Measurements from ENCODE around the gene TMEM40. TPM values are rescaled to one million over a fixed set of nuclear protein-coding genes. Genes with fewer than 3 reads are reported as not detected.

The TMEM40 gene
- total RNA-seq, 1 experiment from 2014 or later = not detected

DNA sequence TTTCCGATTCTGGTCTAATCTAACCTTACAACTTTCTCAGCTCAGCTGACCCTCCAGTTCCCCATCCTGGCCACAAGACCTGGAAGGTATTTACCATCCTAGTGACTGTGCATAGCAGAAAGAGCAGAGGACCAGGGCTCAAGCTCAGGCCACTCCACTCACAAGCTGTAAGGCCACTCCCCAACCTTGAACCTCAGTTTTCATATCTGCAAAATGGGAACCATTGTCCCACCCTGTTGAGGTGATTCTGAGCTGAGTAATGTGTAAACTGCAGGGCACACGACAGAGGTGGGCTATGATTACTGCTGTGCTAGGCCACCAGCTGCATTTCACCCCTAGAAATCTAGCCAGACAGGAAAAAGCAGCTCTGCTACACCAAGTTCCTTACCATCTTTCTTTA is 21.7 kb downstream of the TMEM40 start:
- H2BK20ac ChIP-seq (ENCODE audit: low read depth, low read length, poor library complexity, severe bottlenecking) = no peak overlapping the region
- H3K27me3 ChIP-seq (ENCODE audit: insufficient read depth, low read length) = no peaks in the 10 kb centered on the region
- H3K27ac ChIP-seq (ENCODE audit: insufficient read length, low read depth, low read length) = no peak overlapping the region
- no peak overlapping the region for H2BK15ac ChIP-seq (ENCODE audit: low read depth, low read length)
- H3K56ac ChIP-seq (ENCODE audit: insufficient read length, low read depth, low read length) = no peak overlapping the region
- no peak overlapping the region for H3K9ac ChIP-seq (ENCODE audit: extremely low read depth, insufficient read length, low read length)
- no CpG with 5 or more reads among the region's 2 CpGs for WGBS (ENCODE audit: extremely low coverage, insufficient read length, low lambda C conversion rate)
- H3K27me3 Mint-ChIP-seq (ENCODE audit: low read depth) = no peaks in the 10 kb centered on the region; the same call in 1 of the 2 replicates
- no peak overlapping the region for H2AK5ac ChIP-seq (ENCODE audit: insufficient read length, low read length)
- H2AFZ ChIP-seq (ENCODE audit: low read length) = no peak overlapping the region
- no peak overlapping the region for H4K91ac ChIP-seq (ENCODE audit: insufficient read length, low read depth, low read length)
- no peak overlapping the region for H4K5ac ChIP-seq (ENCODE audit: insufficient read length, low read depth, low read length)
- H2BK12ac ChIP-seq (ENCODE audit: insufficient read length, low read depth, low read length) = no peak overlapping the region
- H3K36me3 Mint-ChIP-seq (ENCODE audit: insufficient read depth in 1 of 3, low read depth in 3 of 3) = peaks cover 0 to under 1% (median 0%) of the 10 kb centered on the region in 3 experiments; a peak in 1 of 7 replicates
- H4K8ac ChIP-seq (replicated peaks; ENCODE audit: insufficient read length, low read depth, low read length) = no peak overlapping the region
- H3T11ph ChIP-seq (ENCODE audit: low read length) = no peak overlapping the region
- H2BK120ac ChIP-seq (ENCODE audit: low read depth, low read length, poor library complexity, severe bottlenecking) = no peak overlapping the region
- peaks cover 3 to 10% of the 10 kb centered on the region in 2 experiments; a peak in 3 of 4 replicates for H3K4me1 Mint-ChIP-seq
- no peak overlapping the region for H3K4me2 ChIP-seq (ENCODE audit: insufficient read depth, insufficient read length, low read length)
- H3K9me3 Mint-ChIP-seq = peaks cover 4 to 5% of the 10 kb centered on the region in 2 experiments; a peak in 4 of 5 replicates
- no peak overlapping the region for H3K18ac ChIP-seq (ENCODE audit: insufficient read length, low read depth, low read length)
- no peak overlapping the region for H3K4ac ChIP-seq (ENCODE audit: low read depth, low read length)
- H2BK5ac ChIP-seq (ENCODE audit: insufficient read length, low read length) = no peak overlapping the region
- DNase-seq = no peak
- peaks cover 4% of the 10 kb centered on the region for H3K23me2 ChIP-seq (ENCODE audit: insufficient read length, low read depth, low read length, poor library complexity, severe bottlenecking)
- H3K9me3 ChIP-seq (ENCODE audit: control insufficient read depth, low read depth, low read length) = no peaks in the 10 kb centered on the region
- no peaks in the 10 kb centered on the region for H3K79me2 ChIP-seq (ENCODE audit: insufficient read depth, low read length)
- no peak overlapping the region for H3K27ac Mint-ChIP-seq
- no peaks in the 10 kb centered on the region for H3K79me1 ChIP-seq (ENCODE audit: insufficient read depth, low read depth, low read length, poor library complexity, severe bottlenecking)
- H3K4me1 ChIP-seq (ENCODE audit: insufficient read depth, low read length) = no peaks in the 10 kb centered on the region
- no peak overlapping the region for H3K14ac ChIP-seq (ENCODE audit: insufficient read depth, low read length)
- no peak overlapping the region for H3K23ac ChIP-seq (ENCODE audit: insufficient read length, low read depth, low read length)
- H3K4me3 Mint-ChIP-seq = no peak overlapping the region
- H4K20me1 ChIP-seq (ENCODE audit: control insufficient read depth, insufficient read depth, insufficient read length) = no peaks in the 10 kb centered on the region
- TF ChIP-seq, protein P1, sequence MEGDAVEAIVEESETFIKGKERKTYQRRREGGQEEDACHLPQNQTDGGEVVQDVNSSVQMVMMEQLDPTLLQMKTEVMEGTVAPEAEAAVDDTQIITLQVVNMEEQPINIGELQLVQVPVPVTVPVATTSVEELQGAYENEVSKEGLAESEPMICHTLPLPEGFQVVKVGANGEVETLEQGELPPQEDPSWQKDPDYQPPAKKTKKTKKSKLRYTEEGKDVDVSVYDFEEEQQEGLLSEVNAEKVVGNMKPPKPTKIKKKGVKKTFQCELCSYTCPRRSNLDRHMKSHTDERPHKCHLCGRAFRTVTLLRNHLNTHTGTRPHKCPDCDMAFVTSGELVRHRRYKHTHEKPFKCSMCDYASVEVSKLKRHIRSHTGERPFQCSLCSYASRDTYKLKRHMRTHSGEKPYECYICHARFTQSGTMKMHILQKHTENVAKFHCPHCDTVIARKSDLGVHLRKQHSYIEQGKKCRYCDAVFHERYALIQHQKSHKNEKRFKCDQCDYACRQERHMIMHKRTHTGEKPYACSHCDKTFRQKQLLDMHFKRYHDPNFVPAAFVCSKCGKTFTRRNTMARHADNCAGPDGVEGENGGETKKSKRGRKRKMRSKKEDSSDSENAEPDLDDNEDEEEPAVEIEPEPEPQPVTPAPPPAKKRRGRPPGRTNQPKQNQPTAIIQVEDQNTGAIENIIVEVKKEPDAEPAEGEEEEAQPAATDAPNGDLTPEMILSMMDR (conservative IDR thresholded peaks at IDR 0.05) = no peak

All from H9 (cell line).